Astrocyte of the spinal cord (primary cell): ENCODE measurements around the gene GCGR.

Experiments
- DNase-seq: peaks from one replicate; pipeline ENCODE4 v3.0.0; 2011; ENCODE audit warnings: low read depth, low spot score
- H3K4me3 ChIP-seq: 2 replicates; pipeline ENCODE4 v1.5.1; 2011; ENCODE audit warnings: low read depth, mild to moderate bottlenecking, low read length, moderate library complexity
- CTCF ChIP-seq: IDR thresholded peaks from 2 replicates; pipeline ENCODE4 v1.5.1; 2012; ENCODE audit warnings: low read depth, mild to moderate bottlenecking, low read length, inconsistent platforms
- in situ Hi-C: cut with HindIII; loops from 2 replicates; pipeline ENCODE4 v1.10.0; 2017; ENCODE audit warnings: low sequenced_read_pairs

The GCGR gene

GRCh38 chr17:81849457-81849856, 45.5 kb downstream of the GCGR start:
- no peak overlapping the region for H3K4me3 ChIP-seq
- TF ChIP-seq CTCF = no peak
- in situ Hi-C loops = no loop called here
- no peak for DNase-seq

GRCh38 chr17:81851423-81851822, 47.5 kb downstream of the GCGR start:
- H3K4me3 ChIP-seq = no peak overlapping the region
- no peak for TF ChIP-seq CTCF
- in situ Hi-C loops = no loop called here
- DNase-seq = no peak

GRCh38 chr17:81852237-81852636, 48.3 kb downstream of the GCGR start:
- DNase-seq = no peak
- no peak overlapping the region for H3K4me3 ChIP-seq
- in situ Hi-C loops = no loop called here
- no peak for TF ChIP-seq CTCF

GRCh38 chr17:81854974-81855774, 51.2 kb downstream of the GCGR start:
- no peak for TF ChIP-seq CTCF
- no peak overlapping the region for H3K4me3 ChIP-seq
- in situ Hi-C loops = no loop called here
- no peak for DNase-seq

GRCh38 chr17:81858170-81858966, 54.4 kb downstream of the GCGR start:
- in situ Hi-C loops = no loop called here
- DNase-seq = no peak
- no peak for TF ChIP-seq CTCF
- peak overlapping the region; percentile 67 for H3K4me3 ChIP-seq

GRCh38 chr17:81858967-81859905, 55.3 kb downstream of the GCGR start:
- no peak for DNase-seq

More at GRCh38 chr17:81858967-81859905, 55.3 kb downstream of the GCGR start:
- TF ChIP-seq CTCF = no peak
- peak overlapping the region; percentile 67 for H3K4me3 ChIP-seq
- in situ Hi-C loops = no loop called here
